HepG2 (cell line): ENCODE results near the gene SHMT1.
"Not testable (repeated sequence)": the region's sequence is repeated elsewhere in the genome, so short reads cannot be mapped to it uniquely, and the experiment has no call there.

Experiments used
- CTCF ChIP-seq: sonication (generic); formaldehyde crosslinking; IDR thresholded peaks from 2 replicates; pipeline ENCODE4 v1.5.0; 2020; ENCODE audit warnings: mild to moderate bottlenecking, missing genetic modification reagents, moderate library complexity
- REXO4 ChIP-seq: sonication (generic); formaldehyde crosslinking; IDR thresholded peaks from 2 replicates; pipeline ENCODE4 v1.8.0; 2022; ENCODE audit warnings: missing genetic modification reagents, mild to moderate bottlenecking, borderline replicate concordance
- TF ChIP-seq, protein P1 (sequence below): sonication (generic); formaldehyde crosslinking; IDR thresholded peaks from 2 replicates; pipeline ENCODE4 v1.4.0; 2020; ENCODE audit warnings: missing genetic modification reagents

DNA sequence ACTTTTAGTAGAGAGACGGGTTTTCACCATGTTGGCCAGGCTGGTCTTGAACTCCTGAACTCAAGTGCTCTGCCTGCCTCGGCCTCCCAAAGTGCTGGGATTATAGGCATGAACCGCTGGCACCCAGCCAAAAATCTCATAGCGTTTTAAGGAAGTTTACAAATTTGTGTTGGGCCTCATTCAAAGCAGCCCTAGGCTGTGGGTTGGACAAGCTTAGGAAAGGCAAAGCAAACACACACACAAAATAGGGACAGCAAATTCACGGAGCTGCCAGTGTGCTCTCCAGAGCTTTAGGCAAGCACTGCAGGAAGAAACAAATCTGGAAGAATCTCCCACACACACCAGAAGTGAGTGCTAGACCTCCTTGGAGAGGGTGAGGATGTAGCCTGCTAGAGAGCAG is 39.8 kb upstream of the SHMT1 start:
- TF ChIP-seq, protein P1, sequence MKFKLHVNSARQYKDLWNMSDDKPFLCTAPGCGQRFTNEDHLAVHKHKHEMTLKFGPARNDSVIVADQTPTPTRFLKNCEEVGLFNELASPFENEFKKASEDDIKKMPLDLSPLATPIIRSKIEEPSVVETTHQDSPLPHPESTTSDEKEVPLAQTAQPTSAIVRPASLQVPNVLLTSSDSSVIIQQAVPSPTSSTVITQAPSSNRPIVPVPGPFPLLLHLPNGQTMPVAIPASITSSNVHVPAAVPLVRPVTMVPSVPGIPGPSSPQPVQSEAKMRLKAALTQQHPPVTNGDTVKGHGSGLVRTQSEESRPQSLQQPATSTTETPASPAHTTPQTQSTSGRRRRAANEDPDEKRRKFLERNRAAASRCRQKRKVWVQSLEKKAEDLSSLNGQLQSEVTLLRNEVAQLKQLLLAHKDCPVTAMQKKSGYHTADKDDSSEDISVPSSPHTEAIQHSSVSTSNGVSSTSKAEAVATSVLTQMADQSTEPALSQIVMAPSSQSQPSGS (CRISPR knock-in tag), result not testable (repeated sequence)
- not testable (repeated sequence) for TF ChIP-seq CTCF, REXO4 (CRISPR knock-in tag)
